ENCODE measurements around the gene MAST4.

Gene MAST4

GRCh38 chr5:67205981-67206380 lies 609.8 kb downstream of the MAST4 start:
- H3K4me3 ChIP-seq (ENCODE audit: low read depth, low read length), result no peak overlapping the region
- no peak for TF ChIP-seq CTCF (IDR thresholded peaks at IDR 0.05; ENCODE audit: insufficient read depth, low read depth, low read length, missing control alignments)
- DNase-seq (ENCODE audit: low read depth), result no peak

- DNase-seq (ENCODE audit: low read depth), result no peak
- H3K4me3 ChIP-seq (ENCODE audit: low read depth, low read length), result peak overlapping the region; percentile 5; the same call in 1 of the 2 replicates
- no peak for TF ChIP-seq CTCF (IDR thresholded peaks at IDR 0.05; ENCODE audit: insufficient read depth, low read depth, low read length, missing control alignments)
Measured at GRCh38 chr5:67206461-67206860, 610.3 kb downstream of the MAST4 start.

GRCh38 chr5:67206929-67207328 lies 610.7 kb downstream of the MAST4 start:
- DNase-seq (ENCODE audit: low read depth), result peak; percentile 97

GRCh38 chr5:67208403-67208802 lies 612.2 kb downstream of the MAST4 start:
- no peak for TF ChIP-seq CTCF (IDR thresholded peaks at IDR 0.05; ENCODE audit: insufficient read depth, low read depth, low read length, missing control alignments)
- H3K4me3 ChIP-seq (ENCODE audit: low read depth, low read length), result no peak overlapping the region
- no peak for DNase-seq (ENCODE audit: low read depth)

More at GRCh38 chr5:67206929-67207328, 610.7 kb downstream of the MAST4 start:
- peak overlapping the region; percentile 5; the same call in 1 of the 2 replicates for H3K4me3 ChIP-seq (ENCODE audit: low read depth, low read length)
- TF ChIP-seq CTCF (IDR thresholded peaks at IDR 0.05; ENCODE audit: insufficient read depth, low read depth, low read length, missing control alignments), result no peak

GRCh38 chr5:67209141-67209771 lies 613.1 kb downstream of the MAST4 start:
- TF ChIP-seq CTCF (IDR thresholded peaks at IDR 0.05; ENCODE audit: insufficient read depth, low read depth, low read length, missing control alignments), result peak; percentile 71
- DNase-seq (ENCODE audit: low read depth), result peak; percentile 82
- H3K4me3 ChIP-seq (ENCODE audit: low read depth, low read length), result no peak overlapping the region

GRCh38 chr5:67211926-67212325 lies 615.7 kb downstream of the MAST4 start:
- DNase-seq (ENCODE audit: low read depth), result no peak
- H3K4me3 ChIP-seq (ENCODE audit: low read depth, low read length), result no peak overlapping the region
- TF ChIP-seq CTCF (IDR thresholded peaks at IDR 0.05; ENCODE audit: insufficient read depth, low read depth, low read length, missing control alignments), result no peak

GRCh38 chr5:67214036-67214435 lies 617.8 kb downstream of the MAST4 start:
- no peak overlapping the region for H3K4me3 ChIP-seq (ENCODE audit: low read depth, low read length)
- no peak for DNase-seq (ENCODE audit: low read depth)
- TF ChIP-seq CTCF (IDR thresholded peaks at IDR 0.05; ENCODE audit: insufficient read depth, low read depth, low read length, missing control alignments), result no peak

All from GM12865 (cell line).